Activated T-helper 17 cell treated with anti-CD3 and anti-CD28 coated beads, Interleukin-2, amount 50 U/mL, for 72 hours (primary cell): ENCODE data around the gene HK1. TPM values are rescaled to one million over a fixed set of nuclear protein-coding genes. Genes with fewer than 3 reads are reported as not detected.
"Not testable (repeated sequence)": the region's sequence is repeated elsewhere in the genome, so short reads cannot be mapped to it uniquely, and the experiment has no call there.

Experiments
- ATAC-seq: fragments of 150-1000 bp; cut with Tn5 transposase; replicated peaks from 2 replicates; pipeline ENCODE4 v1.10.0; 2021; ENCODE audit warnings: mild to moderate bottlenecking, moderate library complexity
- H3K27ac Mint-ChIP-seq: one replicate; pipeline ENCODE4 v1.8.0; 2022; ENCODE audit warnings: mixed read lengths
- H3K27me3 Mint-ChIP-seq: one replicate; pipeline ENCODE4 v1.8.0; 2022; ENCODE audit warnings: mixed read lengths
- H3K36me3 Mint-ChIP-seq: one replicate; pipeline ENCODE4 v1.8.0; 2022; ENCODE audit warnings: low read depth, mild to moderate bottlenecking, mixed read lengths
- H3K4me1 Mint-ChIP-seq: one replicate; pipeline ENCODE4 v1.8.0; 2022; ENCODE audit warnings: mixed read lengths
- H3K4me3 Mint-ChIP-seq: one replicate; pipeline ENCODE4 v1.8.0; 2022; ENCODE audit warnings: mild to moderate bottlenecking, mixed read lengths
- H3K9me3 Mint-ChIP-seq: one replicate; pipeline ENCODE4 v1.8.0; 2022; ENCODE audit warnings: mixed read lengths
- total RNA-seq, 2 donors: library from RNA; stranded (reverse); gene quantifications; one replicate each; pipeline ENCODE4 v1.2.3, GENCODE V29; 2022

Gene HK1
- total RNA-seq, 2 donors from 2014 or later = 216 to 221 TPM

GRCh38 chr10:69272624-69273023, 5.7 kb upstream of the HK1 start:
- Mint-ChIP-seq H3K4me1 (no peaks in the 10 kb centered on the region), H3K9me3 (no peaks in the 10 kb centered on the region), H3K27me3 (no peaks in the 10 kb centered on the region), H3K4me3 (no peak overlapping the region), H3K36me3 (no peaks in the 10 kb centered on the region), H3K27ac (no peak overlapping the region)
- no peak for ATAC-seq

DNA sequence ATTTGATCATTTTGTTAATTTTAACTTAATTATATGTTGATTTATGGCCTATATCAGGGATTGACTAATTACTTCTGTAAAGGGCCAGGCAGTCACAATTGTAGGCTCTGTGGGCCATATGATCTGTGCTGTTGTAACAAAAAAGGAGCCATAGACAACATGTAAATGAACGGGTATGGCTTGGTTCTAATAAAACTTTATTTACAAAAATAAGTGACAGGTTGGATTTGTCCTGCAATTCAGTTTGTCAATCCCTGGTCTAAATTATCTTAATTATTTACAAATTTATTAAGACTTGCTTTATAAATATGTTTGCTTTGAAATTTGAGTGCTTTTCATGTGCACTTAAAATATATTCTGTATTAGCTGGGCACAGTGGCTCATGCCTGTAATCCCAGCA, 2.9 kb upstream of the HK1 start:
- no peaks in the 10 kb centered on the region for H3K36me3 Mint-ChIP-seq
- no peaks in the 10 kb centered on the region for H3K9me3 Mint-ChIP-seq
- no peaks in the 10 kb centered on the region for H3K4me1 Mint-ChIP-seq
- no peak overlapping the region for H3K27ac Mint-ChIP-seq
- H3K27me3 Mint-ChIP-seq = no peaks in the 10 kb centered on the region
- H3K4me3 Mint-ChIP-seq = no peak overlapping the region
- ATAC-seq = no peak

- Mint-ChIP-seq H3K27me3 (peaks cover 3% of the 10 kb centered on the region), H3K4me3 (no peak overlapping the region), H3K4me1 (no peaks in the 10 kb centered on the region), H3K36me3 (no peaks in the 10 kb centered on the region), H3K9me3 (no peaks in the 10 kb centered on the region), H3K27ac (no peak overlapping the region)
- ATAC-seq = no peak
These were observed 1.8 kb upstream of the HK1 start for GRCh38 chr10:69276503-69276902.

GRCh38 chr10:69279110-69279509, 814 bp downstream of the HK1 start:
- ATAC-seq = no peak
- H3K4me3 Mint-ChIP-seq = no peak overlapping the region

DNA sequence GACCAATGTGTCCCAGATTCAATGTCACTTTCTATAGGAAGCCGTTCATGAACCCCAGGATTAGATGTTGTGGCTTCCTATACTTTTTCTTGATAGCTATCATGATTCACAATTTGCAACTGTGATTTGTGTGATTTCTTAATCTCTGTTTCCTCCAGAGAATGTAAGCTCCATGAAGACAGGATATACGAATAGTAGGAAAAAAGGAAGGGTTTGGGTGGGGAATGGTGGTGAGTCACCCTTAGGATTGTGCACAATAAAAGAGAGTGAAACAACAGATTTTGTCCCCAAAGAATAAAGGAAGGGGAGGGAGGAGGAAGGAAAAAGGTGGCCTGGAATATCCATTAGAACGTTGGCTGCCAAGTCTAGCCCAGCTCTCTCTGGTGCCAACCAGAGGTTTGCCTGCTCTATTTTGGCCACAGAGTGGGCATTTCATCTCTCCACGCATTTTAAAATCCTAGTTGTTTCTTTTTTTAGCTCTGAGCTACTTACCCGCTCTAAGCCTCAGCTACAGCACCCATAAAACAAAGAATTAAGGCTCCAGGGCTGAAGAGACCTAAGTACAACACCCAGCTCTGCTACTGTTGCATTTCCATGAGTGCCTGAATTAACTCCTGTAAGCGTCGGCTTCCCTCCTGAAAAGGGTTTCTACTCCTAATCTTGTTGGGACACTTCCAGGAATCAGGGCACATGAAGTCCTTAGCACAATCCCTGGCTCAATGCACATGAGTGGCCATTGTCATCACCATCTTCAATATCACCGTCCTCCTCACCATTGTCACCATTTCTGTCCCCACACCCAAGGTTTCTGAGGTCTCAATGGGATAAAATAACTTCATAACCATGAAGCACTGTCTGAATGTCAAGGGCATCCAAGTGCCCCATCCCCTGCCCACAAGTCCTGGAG, 3.5 kb downstream of the HK1 start:
- Mint-ChIP-seq H3K9me3 (no peaks in the 10 kb centered on the region), H3K36me3 (no peaks in the 10 kb centered on the region), H3K4me1 (no peaks in the 10 kb centered on the region), H3K4me3 (no peak overlapping the region), H3K27ac (no peak overlapping the region), H3K27me3 (peaks cover 3% of the 10 kb centered on the region)
- no peak for ATAC-seq

More at GRCh38 chr10:69279110-69279509, 814 bp downstream of the HK1 start:
- Mint-ChIP-seq H3K27me3 (peaks cover 3% of the 10 kb centered on the region), H3K9me3 (no peaks in the 10 kb centered on the region), H3K27ac (no peak overlapping the region), H3K4me1 (no peaks in the 10 kb centered on the region), H3K36me3 (no peaks in the 10 kb centered on the region)

- not testable (repeated sequence) for H3K27ac Mint-ChIP-seq, H3K9me3 Mint-ChIP-seq, H3K36me3 Mint-ChIP-seq, H3K4me1 Mint-ChIP-seq, H3K27me3 Mint-ChIP-seq, H3K4me3 Mint-ChIP-seq, ATAC-seq
These were observed 6.1 kb downstream of the HK1 start for GRCh38 chr10:69284402-69284801.

DNA sequence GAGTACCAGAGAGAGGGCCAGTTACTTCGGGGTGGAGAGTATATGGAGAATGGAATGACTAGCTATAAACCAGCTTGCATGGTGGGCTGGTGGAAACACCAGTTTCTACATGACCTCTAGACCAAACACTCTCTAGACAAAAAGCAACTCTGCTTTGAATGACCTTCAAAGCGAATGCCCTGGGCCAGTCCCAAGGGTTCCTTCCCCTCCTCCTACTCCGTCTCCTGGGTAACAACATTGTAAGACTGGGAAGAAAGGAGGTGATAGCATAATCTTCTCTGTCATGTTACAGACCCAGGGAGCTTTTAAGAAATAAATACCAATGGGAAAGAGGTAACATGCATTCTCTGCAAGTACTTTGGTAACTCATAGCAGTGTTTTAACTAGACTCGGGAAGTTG, 7.4 kb downstream of the HK1 start:
- H3K36me3 Mint-ChIP-seq = no peaks in the 10 kb centered on the region
- H3K27me3 Mint-ChIP-seq = peaks cover 6% of the 10 kb centered on the region
- H3K4me1 Mint-ChIP-seq = no peaks in the 10 kb centered on the region
- H3K9me3 Mint-ChIP-seq = no peaks in the 10 kb centered on the region
- no peak for ATAC-seq
- H3K27ac Mint-ChIP-seq = no peak overlapping the region
- no peak overlapping the region for H3K4me3 Mint-ChIP-seq

DNA sequence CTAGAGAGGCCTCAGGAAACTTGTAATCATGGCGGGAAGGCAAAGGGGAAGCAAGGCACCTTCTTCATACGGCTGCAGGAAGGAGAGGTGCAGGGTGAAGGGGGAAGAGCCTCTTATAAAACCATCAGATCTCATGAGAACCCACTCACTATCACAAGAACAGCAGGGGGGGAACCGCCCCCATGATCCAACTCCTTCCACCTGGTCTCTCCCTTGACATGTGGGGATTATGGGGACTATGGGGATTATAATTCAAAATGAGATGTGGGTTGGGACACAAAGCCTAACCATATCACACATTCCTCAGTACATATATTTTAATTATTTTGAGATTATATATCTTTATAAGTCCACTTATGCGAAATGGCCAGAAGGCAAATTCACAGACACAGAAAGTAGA, 8.9 kb downstream of the HK1 start:
- H3K4me3 Mint-ChIP-seq = no peak overlapping the region
- H3K27me3 Mint-ChIP-seq = peaks cover 4% of the 10 kb centered on the region
- H3K36me3 Mint-ChIP-seq = no peaks in the 10 kb centered on the region
- no peaks in the 10 kb centered on the region for H3K4me1 Mint-ChIP-seq
- no peak for ATAC-seq
- no peaks in the 10 kb centered on the region for H3K9me3 Mint-ChIP-seq
- H3K27ac Mint-ChIP-seq = no peak overlapping the region

- no peak for ATAC-seq
- Mint-ChIP-seq H3K27ac (no peak overlapping the region), H3K9me3 (no peaks in the 10 kb centered on the region)
These were observed 12.7 kb downstream of the HK1 start for GRCh38 chr10:69290993-69291392.

DNA sequence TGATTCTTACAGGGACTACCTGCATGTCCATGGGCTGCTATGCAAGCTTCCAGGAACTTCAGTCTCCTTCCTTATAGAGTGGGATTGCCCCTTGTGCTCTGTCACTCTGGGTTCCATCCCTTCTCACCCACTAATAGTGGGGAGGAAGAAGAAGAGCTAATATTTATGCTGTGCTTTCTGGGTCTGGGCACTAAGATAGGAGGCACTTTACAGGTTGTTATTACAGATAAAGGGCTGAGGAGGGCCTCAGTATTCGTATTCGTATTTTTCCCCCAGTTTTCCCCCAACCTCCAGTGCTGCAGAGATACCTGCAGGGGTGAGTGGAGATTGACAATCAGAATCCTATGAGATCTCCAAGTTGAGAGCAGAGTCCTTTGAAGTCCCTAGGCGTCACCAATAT, 14.2 kb downstream of the HK1 start:
- H3K36me3 Mint-ChIP-seq = no peaks in the 10 kb centered on the region
- no peaks in the 10 kb centered on the region for H3K27me3 Mint-ChIP-seq

More at GRCh38 chr10:69290993-69291392, 12.7 kb downstream of the HK1 start:
- Mint-ChIP-seq H3K4me1 (no peaks in the 10 kb centered on the region), H3K36me3 (no peaks in the 10 kb centered on the region), H3K27me3 (peaks cover 4% of the 10 kb centered on the region), H3K4me3 (no peak overlapping the region)

GRCh38 chr10:69295027-69295636, 16.8 kb downstream of the HK1 start:
- Mint-ChIP-seq H3K27ac (no peak overlapping the region), H3K9me3 (no peaks in the 10 kb centered on the region), H3K27me3 (no peaks in the 10 kb centered on the region), H3K4me3 (no peak overlapping the region), H3K36me3 (no peaks in the 10 kb centered on the region), H3K4me1 (no peaks in the 10 kb centered on the region)
- no peak for ATAC-seq

More for the DNA sequence above, 14.2 kb downstream of the HK1 start:
- no peak overlapping the region for H3K27ac Mint-ChIP-seq
- no peaks in the 10 kb centered on the region for H3K9me3 Mint-ChIP-seq
- H3K4me3 Mint-ChIP-seq = no peak overlapping the region
- ATAC-seq = no peak
- no peaks in the 10 kb centered on the region for H3K4me1 Mint-ChIP-seq

- no peaks in the 10 kb centered on the region for H3K27me3 Mint-ChIP-seq
- H3K4me3 Mint-ChIP-seq = no peak overlapping the region
- H3K4me1 Mint-ChIP-seq = no peaks in the 10 kb centered on the region
- H3K27ac Mint-ChIP-seq = no peak overlapping the region
- no peaks in the 10 kb centered on the region for H3K9me3 Mint-ChIP-seq
- ATAC-seq = peak; percentile 91
- no peaks in the 10 kb centered on the region for H3K36me3 Mint-ChIP-seq
These were observed 25.3 kb downstream of the HK1 start for GRCh38 chr10:69303632-69304051.

GRCh38 chr10:69306421-69306820, 28.1 kb downstream of the HK1 start:
- ATAC-seq = no peak
- Mint-ChIP-seq H3K27me3 (no peaks in the 10 kb centered on the region), H3K4me1 (no peaks in the 10 kb centered on the region), H3K4me3 (no peak overlapping the region), H3K36me3 (no peaks in the 10 kb centered on the region), H3K9me3 (no peaks in the 10 kb centered on the region), H3K27ac (no peak overlapping the region)

- H3K36me3 Mint-ChIP-seq = no peaks in the 10 kb centered on the region
- H3K4me3 Mint-ChIP-seq = no peak overlapping the region
- no peaks in the 10 kb centered on the region for H3K9me3 Mint-ChIP-seq
- ATAC-seq = no peak
- no peaks in the 10 kb centered on the region for H3K27me3 Mint-ChIP-seq
- H3K4me1 Mint-ChIP-seq = no peaks in the 10 kb centered on the region
- H3K27ac Mint-ChIP-seq = no peak overlapping the region
These were observed 29.1 kb downstream of the HK1 start for GRCh38 chr10:69307434-69307833.

- not testable (repeated sequence) for H3K27me3 Mint-ChIP-seq, H3K9me3 Mint-ChIP-seq, H3K4me3 Mint-ChIP-seq, ATAC-seq, H3K4me1 Mint-ChIP-seq, H3K27ac Mint-ChIP-seq, H3K36me3 Mint-ChIP-seq
These were observed 30.0 kb downstream of the HK1 start for GRCh38 chr10:69308304-69308703.
